Activated T-cell treated with anti-CD3 and anti-CD28 coated beads, Interleukin-2, amount 50 U/mL, for 48 hours (primary cell): ENCODE measurements around the gene KRTAP5-6.

Experiments
- DNase-seq, 2 experiments: peaks; one replicate each; pipeline ENCODE4 v3.0.0-alpha.2; 2020

KRTAP5-6 gene

DNA sequence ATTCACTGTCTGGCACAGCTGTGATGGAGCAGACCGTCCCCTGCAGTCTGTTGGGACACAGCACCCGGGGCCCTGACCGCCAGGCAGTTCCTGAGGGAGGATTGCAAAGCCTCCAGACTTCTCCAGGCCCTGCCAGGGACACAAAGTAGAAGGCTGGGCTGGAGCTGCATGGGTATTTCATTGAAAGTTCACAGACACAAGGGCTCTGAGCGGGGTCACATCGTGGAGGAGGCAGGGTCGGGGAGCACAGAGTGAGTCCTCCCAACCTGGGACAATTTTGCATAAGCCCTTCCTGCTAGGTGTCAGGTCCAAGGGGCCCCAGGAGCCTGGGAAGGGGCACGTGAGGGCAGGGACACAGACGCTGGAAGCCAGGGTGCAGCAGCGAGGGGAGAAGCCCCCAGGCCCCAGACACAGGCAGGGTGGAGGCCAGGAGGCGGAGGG lies 37.7 kb downstream of the KRTAP5-6 start:
- DNase-seq, result no peak

DNA sequence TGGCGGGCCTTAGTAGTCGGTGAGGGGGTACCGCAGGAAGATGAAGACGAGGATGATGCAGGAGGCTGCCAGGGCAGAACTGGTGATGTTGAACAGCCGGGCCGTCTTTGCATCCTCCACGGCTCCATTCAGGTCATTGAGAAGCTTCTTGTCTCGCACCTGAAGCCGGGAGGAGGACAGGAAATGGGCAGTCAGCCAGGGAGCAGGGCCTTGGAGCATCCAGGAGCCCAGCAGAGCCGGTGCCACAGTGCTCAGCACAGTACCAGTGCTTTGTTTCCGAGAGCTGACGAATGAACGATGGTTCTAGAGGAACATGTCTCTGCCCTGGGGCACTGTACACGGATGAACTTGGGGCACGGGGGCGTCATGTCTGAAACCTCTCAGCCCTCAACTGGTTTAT lies 38.3 kb downstream of the KRTAP5-6 start:
- DNase-seq, result no peak

DNA sequence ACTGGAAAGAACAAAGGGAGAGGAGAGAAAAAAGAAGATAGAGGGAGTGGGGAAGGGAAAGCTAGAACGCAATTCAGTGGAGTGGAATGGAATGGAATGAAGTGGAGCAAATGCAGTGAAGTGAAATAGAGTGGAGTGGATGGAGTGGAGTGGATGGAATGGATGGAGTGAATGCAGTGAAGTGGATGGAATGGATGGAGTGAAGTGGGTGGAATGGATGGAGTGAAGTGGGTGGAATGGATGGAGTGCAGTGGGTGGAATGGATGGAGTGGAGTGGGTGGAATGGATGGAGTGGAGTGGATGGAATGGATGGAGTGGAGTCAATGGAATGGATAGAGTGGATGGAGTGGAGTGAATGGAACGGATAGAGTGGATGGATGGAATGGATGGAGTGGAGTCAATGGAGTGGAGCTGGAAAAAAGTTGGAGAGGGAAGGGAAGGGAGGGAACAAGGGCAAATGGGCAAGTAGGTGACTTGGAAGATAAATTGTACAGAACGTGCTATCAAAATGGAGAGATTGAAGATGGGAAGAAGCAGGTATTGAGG lies 39.5 kb downstream of the KRTAP5-6 start:
- no peak for DNase-seq

DNA sequence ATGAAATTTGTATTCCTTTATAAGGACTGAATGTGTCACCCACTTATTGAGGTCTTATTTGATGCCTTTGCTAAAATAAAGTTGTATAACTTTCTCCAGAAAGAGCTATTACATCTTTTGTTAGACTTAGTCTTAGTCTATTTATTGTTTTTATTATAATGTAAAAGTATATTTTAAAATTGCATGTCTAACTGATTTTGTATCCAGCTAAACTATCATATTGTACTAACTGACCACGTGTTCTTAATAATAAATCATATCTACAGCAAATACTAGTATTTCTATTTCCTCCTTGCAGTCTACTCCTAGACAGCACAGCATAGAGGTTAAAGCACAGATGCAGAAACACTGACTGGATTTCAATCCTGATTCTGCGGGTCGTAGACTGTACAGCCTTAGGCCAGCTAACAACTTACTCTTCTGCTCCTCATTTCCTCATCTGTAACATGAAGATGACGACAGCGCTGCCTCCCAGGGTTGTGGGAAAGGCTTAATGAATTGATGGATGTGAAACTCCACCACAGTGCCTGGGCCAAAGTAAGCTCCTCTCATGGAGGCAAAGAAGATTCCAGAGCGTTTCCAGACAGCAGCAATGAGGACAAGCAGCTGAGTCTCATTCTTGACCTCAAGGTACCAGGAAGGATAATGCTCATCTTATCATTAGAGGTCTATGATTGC lies 40.2 kb downstream of the KRTAP5-6 start:
- no peak for DNase-seq

DNA sequence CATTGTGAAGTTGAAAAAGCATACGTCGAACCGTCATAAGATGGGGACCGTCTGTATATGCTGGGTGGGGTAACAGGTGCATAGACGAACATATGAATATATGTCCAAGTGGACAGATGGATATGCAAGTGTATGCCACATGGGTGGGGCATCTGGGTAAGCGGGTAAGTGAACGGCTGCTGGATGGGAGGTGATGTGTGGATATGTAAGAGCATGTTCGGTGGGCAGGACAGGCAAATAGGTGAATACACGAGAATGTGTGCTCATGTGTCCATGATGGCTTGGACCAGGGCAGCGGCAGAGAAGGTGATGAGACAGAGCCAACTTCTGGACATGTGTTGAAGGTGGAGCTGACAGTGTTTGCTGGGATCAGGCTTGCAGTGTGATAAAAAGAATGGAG lies 41.4 kb downstream of the KRTAP5-6 start:
- DNase-seq, result no peak

DNA sequence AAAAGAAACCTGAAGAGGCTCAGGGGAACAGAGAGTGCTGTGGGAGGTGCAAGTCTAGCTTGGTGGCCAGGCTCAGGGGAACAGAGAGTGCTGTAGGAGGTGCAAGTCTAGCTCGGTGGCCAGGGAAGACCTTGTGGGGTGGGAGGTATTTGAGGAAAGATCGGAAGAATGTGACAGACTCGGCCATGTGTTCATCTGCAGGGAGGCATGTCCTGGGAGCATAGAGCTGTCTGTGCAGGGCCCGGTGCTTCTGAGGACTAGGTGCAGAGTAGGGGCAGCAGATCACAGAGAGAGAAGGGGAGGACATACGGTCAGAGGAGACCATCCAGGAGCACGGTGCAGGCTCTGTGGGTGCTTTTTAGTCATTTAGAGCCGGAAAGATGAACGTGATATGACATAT lies 42.6 kb downstream of the KRTAP5-6 start:
- no peak for DNase-seq

DNA sequence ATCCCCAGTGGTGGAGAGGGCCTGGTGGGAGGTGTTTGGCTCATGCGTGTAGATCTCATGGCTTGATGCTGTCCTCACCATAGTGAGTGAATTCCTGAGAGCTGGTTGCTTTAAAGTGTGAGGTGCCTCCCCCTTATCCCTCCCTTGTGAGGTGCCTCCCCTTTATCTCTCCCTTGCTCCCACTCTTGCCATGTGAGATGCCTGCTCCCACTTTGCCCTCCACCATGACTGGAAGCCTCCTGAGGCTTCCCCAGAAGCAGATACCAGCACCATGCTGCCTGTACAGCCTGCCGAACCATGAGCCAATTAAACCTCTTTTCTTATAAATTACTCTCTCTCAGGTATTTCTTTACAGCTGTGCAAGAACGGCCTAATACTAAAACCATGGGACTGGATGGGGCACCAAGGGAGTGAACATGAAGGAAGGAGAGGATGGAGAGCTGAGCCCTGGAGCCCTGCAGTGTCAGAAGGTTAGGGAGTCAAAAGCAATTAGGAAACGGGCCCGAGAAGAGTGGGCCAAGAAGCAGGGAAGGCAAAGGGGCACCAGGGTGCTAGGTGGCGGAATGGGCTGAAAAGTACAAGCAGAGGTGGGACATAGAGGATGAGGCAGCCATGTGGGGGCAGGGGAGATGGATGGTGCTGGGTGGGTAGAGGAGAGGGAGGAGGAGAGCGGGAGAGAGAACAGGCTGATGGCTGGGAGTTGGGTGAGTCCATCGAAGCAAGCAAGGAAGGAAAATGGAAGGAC lies 44.0 kb downstream of the KRTAP5-6 start:
- DNase-seq, result no peak

DNA sequence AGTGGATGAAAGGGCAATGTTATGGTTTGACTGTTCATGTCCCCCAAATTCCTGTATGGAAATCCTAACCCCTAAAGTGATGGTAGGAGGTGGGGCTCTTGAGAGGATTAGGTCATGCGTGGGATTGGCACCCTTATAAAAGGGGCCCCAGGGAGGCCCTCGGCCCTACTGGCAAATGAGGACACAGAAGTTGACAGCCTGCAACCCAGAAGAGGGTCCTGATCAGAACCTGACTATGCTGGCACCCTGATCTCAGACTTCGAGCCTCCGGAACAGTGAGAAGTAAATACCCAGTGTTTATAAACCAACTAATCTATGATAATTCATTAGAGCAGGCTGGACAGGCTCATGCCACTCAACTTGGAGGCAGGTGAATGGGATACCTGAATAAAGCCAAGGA lies 44.7 kb downstream of the KRTAP5-6 start:
- DNase-seq, result no peak

DNA sequence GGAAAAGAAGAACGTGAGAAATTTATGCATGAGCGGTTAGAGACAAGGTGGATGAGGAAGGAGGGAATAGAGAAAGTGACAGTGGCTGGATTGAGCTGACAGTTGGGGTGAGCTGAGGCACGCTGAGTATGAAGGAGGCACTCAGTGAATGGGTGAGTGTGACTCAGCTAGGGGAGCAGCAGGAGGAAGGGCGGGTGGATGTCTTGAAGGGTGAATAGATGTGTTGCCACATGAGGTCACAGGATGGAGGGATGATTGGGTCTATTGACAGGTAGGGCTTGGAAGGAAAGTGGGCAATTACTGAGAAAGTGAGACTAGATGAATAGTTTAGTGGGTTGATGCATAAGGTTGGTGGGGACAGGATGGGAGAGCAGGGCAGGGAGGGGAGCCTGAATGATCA lies 45.4 kb downstream of the KRTAP5-6 start:
- no peak for DNase-seq

DNA sequence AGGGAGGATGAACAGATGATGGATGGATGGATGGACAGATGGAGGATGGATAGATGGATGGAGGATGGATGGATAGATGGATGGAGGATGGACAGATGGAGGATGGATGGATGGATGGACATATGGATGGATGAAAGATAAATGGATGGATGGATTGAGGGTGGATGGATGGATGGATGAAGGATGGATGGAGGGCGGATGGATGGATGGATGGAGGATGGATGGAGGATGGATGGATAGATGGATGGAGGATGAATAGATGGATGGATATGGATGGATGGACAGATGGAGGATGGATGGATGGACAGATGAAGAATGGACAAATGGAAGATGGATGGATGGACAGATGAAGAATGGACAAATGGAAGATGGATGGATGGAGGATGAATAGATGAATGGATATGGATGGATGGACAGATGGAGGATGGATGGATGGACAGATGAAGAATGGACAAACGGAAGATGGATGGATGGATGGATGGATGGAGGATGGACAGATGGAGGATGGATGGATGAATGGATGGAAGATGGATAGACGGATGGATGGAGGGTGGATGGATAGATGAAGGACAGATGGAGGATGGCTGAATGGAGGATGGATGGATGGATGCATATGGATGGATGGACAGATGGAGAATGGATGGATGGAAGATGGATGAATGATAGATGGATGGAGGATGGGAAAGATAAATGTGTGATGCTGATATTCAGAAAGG lies 46.0 kb downstream of the KRTAP5-6 start:
- no peak for DNase-seq

DNA sequence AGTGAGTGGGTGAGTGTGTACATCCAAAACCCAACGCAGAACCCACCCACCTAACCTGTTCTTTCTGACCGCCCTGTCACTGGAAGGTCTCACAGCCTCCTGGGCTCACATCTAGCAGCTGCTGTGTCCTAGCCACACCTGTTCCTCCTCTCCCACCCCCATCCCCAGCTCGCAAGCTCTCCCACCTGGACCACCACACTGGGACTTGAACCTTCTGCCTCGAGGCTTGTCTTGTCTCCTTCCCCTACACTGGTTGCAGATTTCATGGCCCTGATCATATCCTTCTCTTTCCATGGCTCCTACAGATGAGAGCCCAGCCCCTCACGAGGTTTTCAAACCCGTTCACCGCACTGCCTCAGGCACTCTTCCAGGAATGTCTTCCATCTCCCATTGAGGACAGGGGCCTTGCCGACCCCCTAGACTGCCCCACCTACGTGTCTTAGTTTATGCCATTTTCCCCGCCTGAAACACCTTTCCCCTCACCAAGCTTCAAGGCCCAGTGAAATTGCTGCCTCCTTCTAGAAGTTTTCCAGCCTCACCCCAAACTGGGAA lies 46.7 kb downstream of the KRTAP5-6 start:
- DNase-seq, result no peak

DNA sequence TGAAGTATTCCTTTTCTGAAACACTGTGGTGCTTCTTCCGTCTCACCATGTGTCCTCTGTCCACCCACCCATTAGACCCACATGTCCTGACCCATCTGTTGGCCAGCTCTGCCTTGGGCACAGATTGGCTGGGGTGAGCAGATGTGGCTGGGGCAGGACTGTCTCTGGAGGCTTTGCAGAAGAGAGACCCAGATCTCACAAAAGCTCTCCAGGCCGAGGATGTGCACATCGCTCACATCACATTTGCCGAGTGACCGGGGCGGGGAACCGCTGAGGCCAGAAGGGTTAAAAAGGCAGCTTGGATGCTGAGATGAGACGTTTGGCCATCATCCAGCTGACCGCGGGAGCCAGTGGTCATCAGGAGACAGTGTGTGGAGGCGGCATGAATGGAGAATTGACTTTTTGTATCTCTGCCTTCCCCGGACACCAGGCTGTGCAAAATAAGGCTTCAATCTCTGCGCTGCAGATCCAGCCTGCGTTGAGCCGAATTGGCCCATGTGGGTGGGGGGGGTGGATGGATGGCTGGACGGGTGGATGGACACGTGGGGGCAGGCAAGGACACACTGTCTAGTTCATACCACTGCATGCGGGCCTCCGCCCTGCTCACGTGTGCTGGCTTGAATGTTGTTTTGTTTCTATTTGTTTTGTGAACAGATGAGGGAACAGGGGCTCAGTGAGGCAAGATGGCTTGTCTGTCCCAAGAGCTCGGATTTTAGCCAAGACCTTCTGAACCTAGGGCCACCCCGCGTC lies 47.3 kb downstream of the KRTAP5-6 start:
- no peak for DNase-seq

DNA sequence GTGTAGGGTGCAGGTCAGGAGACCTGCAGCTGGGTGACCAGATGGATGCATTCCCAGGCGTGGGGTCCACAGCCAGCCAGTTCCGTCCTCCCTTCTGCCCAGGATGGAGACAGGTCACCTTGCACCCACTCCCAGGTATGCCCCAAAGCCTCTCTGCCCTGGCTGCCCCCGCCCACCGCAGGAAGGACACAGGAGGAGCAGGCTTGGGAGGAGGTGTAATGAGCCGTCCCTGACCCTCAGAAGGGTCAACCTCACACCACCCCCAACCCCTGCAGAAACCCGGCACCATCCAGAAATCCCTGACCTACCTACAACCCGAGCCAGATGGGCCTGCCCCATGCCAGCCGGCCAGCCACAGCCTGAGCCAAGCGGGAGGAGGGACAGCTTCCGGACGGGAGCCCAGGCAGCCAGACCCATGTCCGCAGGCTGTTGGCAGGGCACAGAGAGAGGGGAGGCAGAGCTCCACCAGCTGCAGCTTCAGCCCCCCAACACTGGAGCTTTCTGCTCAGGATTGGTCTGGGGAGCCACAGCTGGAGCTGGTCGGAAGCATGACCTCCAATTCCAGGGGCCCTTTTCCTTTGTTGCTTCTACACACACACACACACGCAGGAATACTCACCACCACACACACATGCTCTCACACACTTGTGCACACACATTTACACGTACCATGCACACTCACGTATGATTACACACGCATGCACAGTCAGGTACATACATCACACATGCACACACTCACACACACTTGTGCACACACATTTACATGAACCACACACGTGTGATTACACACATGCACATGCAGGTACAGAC lies 48.1 kb downstream of the KRTAP5-6 start:
- DNase-seq, result no peak

DNA sequence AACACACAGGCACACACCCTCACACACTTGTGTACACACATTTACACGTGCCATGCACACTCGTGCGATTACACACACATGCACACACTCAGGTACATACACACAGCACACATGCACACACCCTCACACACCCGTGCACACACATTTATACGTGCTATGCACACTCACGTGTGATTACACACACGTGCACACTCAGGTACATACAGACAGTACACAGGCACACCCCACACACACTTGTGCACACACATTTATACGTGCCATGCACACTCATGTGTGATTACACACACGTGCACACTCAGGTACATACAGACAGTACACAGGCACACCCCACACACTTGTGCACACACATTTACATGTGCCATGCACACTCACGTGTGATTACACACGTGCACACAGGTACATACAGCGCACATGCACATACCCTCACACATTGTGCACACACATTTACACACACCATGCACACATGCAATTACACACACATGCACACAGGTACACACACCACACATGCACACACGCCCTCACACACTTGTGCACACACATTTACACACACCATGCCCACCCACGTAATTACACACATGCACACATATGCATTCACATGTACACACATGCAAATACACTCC lies 48.8 kb downstream of the KRTAP5-6 start:
- no peak for DNase-seq

DNA sequence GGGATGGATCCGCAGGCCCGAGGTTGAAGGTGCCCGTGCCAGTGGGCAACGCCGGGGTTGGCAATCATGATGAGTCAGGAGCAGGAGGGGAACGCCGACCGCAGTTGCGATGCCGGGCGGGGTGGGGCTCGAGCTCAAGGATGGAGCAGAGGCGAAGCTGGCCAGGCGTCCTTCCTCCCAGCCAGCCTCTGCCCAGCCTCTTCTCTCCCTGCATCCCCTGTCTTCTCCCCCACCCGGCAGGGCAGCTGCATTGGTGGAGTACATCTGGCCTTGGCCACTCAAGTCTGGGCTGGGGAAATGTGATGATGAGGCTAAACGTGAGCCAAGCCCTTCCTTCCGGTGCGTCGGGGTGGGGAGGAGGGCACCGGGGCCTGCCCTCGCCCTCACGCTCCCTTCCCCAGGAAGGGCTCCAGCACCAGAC lies 49.5 kb downstream of the KRTAP5-6 start:
- no peak for DNase-seq

DNA sequence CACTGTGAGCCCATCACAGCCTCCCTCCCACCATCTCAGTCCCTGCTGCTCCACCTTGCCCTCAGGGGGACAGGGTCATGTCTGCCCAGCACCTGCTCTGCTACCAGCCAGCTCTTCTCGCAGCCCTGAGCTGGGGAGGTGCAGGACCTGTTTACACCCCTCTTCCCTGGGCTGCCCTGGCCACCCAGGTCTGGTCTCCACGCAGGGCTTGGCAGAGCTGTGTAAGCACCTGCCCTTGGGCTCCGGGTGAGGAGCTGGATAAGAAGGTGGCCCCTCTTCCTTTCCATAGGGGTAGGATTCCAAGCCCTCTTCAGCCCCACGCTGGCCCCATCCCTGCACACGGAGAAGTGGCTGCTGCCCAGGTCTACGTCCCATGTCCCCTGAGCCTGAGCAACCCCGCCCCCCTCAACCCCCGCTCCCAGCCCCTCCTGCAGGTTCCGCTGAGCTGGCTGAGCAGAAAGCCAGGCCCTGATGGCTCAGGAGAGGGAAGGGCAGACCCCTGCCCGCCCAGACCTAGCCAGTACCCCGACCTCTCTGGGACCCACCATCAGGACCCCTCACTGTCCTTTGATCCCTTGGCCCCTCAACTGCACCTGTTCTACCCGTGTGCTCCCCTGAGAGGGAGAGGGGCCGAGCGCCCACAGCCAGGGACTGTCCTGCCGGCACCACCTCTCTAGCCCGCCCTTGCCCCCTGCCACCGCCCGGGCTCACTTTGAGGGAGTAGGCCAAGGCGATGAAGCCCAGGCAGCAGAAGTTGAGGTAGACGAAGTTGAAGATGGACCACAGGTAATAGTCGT lies 50.2 kb downstream of the KRTAP5-6 start:
- DNase-seq, result no peak
